Measurements from ENCODE around the gene PRKCZ. TPM values are rescaled to one million over a fixed set of nuclear protein-coding genes. Genes with fewer than 3 reads are reported as not detected.

PRKCZ gene
- total and polyA plus RNA-seq, 9 of the 15 experiments (the other 6 are each of a cell fraction or from before 2014, with no cell fraction given): 0.07 to 3.1 (median 1.3) TPM

DNA sequence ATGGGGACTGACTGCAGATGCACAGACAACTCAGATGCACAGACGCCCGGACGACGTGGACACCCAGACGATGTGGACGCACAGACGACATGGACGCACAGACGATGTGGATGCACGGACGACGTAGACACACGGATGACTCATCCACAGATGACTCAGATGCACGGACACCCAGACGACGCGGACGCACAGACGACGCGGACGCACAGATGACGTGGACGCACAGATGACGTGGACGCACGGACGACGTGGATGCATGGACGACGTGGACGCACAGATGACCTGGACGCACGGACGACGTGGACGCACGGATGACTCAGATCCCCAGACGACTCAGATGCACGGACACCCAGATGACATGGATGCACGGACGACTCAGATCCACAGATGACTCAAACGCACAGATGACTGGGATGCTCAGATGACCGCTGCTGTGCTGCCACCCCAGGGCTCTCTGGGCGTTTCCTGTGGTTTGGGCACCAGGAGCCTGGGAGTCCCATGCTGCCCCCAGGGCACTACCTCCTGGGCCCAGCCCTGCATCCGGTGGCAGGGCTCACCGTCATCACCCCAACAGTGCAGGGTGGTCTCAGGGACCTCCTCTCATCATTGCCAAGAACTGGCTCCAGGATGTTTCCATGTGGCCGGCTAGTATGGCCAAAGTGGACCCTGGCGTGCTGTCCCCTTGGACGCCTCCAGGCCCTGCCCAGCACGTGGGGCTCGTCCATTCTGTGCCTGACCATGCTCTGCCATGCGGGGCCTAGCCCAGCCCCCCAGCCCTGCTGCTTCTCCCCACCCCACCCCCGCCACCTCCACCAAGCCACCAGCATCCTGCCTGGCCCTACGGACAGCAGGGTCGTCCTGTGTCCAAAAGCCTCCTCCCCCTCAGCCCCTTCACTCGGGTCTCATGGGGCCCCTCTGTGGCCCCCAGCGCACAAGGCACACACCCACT is 130.4 kb downstream of the PRKCZ start (continued):
- TF ChIP-seq, protein P1, sequence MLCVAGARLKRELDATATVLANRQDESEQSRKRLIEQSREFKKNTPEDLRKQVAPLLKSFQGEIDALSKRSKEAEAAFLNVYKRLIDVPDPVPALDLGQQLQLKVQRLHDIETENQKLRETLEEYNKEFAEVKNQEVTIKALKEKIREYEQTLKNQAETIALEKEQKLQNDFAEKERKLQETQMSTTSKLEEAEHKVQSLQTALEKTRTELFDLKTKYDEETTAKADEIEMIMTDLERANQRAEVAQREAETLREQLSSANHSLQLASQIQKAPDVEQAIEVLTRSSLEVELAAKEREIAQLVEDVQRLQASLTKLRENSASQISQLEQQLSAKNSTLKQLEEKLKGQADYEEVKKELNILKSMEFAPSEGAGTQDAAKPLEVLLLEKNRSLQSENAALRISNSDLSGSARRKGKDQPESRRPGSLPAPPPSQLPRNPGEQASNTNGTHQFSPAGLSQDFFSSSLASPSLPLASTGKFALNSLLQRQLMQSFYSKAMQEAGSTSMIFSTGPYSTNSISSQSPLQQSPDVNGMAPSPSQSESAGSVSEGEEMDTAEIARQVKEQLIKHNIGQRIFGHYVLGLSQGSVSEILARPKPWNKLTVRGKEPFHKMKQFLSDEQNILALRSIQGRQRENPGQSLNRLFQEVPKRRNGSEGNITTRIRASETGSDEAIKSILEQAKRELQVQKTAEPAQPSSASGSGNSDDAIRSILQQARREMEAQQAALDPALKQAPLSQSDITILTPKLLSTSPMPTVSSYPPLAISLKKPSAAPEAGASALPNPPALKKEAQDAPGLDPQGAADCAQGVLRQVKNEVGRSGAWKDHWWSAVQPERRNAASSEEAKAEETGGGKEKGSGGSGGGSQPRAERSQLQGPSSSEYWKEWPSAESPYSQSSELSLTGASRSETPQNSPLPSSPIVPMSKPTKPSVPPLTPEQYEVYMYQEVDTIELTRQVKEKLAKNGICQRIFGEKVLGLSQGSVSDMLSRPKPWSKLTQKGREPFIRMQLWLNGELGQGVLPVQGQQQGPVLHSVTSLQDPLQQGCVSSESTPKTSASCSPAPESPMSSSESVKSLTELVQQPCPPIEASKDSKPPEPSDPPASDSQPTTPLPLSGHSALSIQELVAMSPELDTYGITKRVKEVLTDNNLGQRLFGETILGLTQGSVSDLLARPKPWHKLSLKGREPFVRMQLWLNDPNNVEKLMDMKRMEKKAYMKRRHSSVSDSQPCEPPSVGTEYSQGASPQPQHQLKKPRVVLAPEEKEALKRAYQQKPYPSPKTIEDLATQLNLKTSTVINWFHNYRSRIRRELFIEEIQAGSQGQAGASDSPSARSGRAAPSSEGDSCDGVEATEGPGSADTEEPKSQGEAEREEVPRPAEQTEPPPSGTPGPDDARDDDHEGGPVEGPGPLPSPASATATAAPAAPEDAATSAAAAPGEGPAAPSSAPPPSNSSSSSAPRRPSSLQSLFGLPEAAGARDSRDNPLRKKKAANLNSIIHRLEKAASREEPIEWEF (CRISPR knock-in tag; IDR thresholded peaks at IDR 0.05): no peak
- TF ChIP-seq MTA1 (IDR thresholded peaks at IDR 0.05; ENCODE audit: borderline replicate concordance): peak; percentile 99
- TF ChIP-seq CBFA2T3 (IDR thresholded peaks at IDR 0.05): 0 out of 2 replicates have a peak, but pooled peaks have one; percentile 22
- no peak; the same call in 1 of the 2 replicates for TF ChIP-seq ELK1 (CRISPR knock-in tag; IDR thresholded peaks at IDR 0.05)
- TF ChIP-seq EP300 (IDR thresholded peaks at IDR 0.05; ENCODE audit: low read length): peak; percentile 87
- TF ChIP-seq FOXO4 (CRISPR knock-in tag; IDR thresholded peaks at IDR 0.05): no peak
- TF ChIP-seq TSHZ1 (CRISPR knock-in tag; IDR thresholded peaks at IDR 0.05): no peak
- 0 out of 2 replicates have a peak, but pooled peaks have one; percentile 34 for TF ChIP-seq ZNF740 (CRISPR knock-in tag; IDR thresholded peaks at IDR 0.05)
- 0 out of 4 replicates have a peak, but pooled peaks of 1 of the 2 experiments have one; percentile 2 for TF ChIP-seq ZNF740 (tag; IDR thresholded peaks at IDR 0.05)
- TF ChIP-seq HLTF (IDR thresholded peaks at IDR 0.05): no peak
- no peak for TF ChIP-seq SRF (CRISPR knock-in tag; IDR thresholded peaks at IDR 0.05)
- TF ChIP-seq CBX3 (IDR thresholded peaks at IDR 0.05; ENCODE audit: borderline replicate concordance in 1 of 2, low read length in 2 of 2): peak in 1 of 2 experiments; percentile 92; a peak in 2 of 3 replicates
- TF ChIP-seq DDX20 (tag; IDR thresholded peaks at IDR 0.05; ENCODE audit: low read depth): no peak
